ENCODE data around the gene ANKRD6.

ANKRD6 gene

GRCh38 chr6:89662659-89663223 lies 229.8 kb downstream of the ANKRD6 start:
- DNase-seq, result no peak

- no peak for DNase-seq
Observed at GRCh38 chr6:89667872-89668556, 235.1 kb downstream of the ANKRD6 start.

- DNase-seq, result no peak
Observed at GRCh38 chr6:89669002-89669401, 236.1 kb downstream of the ANKRD6 start.

GRCh38 chr6:89670935-89671565 lies 238.1 kb downstream of the ANKRD6 start:
- DNase-seq, result no peak

GRCh38 chr6:89675949-89676748 lies 243.2 kb downstream of the ANKRD6 start:
- no peak for DNase-seq

GRCh38 chr6:89678531-89678930 lies 245.6 kb downstream of the ANKRD6 start:
- DNase-seq, result no peak

- no peak for DNase-seq
Observed at GRCh38 chr6:89679215-89680120, 246.5 kb downstream of the ANKRD6 start.

- peak; percentile 38 for DNase-seq
Observed at GRCh38 chr6:89680150-89680549, 247.2 kb downstream of the ANKRD6 start.

- no peak for DNase-seq
Observed at GRCh38 chr6:89680551-89680950, 247.6 kb downstream of the ANKRD6 start.

GRCh38 chr6:89681983-89682564 lies 249.1 kb downstream of the ANKRD6 start:
- DNase-seq, result no peak

GRCh38 chr6:89682991-89683390 lies 250.0 kb downstream of the ANKRD6 start:
- DNase-seq, result no peak

All from COR-L47 (cell line).